ENCODE data around the gene TMEM91.
"Not testable (repeated sequence)": the region's sequence is repeated elsewhere in the genome, so short reads cannot be mapped to it uniquely, and the experiment has no call there.

- not testable (repeated sequence) for TF ChIP-seq CTCF (IDR thresholded peaks at IDR 0.05; ENCODE audit: poor library complexity); EZH2 (IDR thresholded peaks at IDR 0.05; ENCODE audit: borderline replicate concordance)
Observed at GRCh38 chr19:41381536-41381935, 5.2 kb downstream of the TMEM91 start.
